GM12878 (cell line): ENCODE data around the gene FAM184B. TPM values are rescaled to one million over a fixed set of nuclear protein-coding genes. Genes with fewer than 3 reads are reported as not detected.

Experiments
- ATAC-seq: fragments of 200-7000 bp; cut with Tn5 transposase; 3 replicates; pipeline ENCODE4 v1.9.1; 2020; ENCODE audit warnings: mild to moderate bottlenecking, moderate library complexity
- BruUV-seq: library from RNA; stranded (reverse); fragments of 400-500 nt; replicated peaks from 2 replicates; lab custom pipeline; 2021; lab: Mats Ljungman, UMichigan
- CTCF ChIA-PET: fragments of 300-600 bp; sonication (Branson Sonifier 250); formaldehyde crosslinking; extraction: SDS; loops from one replicate; lab custom pipeline; 2021; ENCODE audit warnings: inconsistent platforms; lab: Yijun Ruan, JAX
- POLR2A ChIA-PET: fragments of 350-600 bp; formaldehyde crosslinking; extraction: SDS; loops from one replicate; lab custom pipeline; 2021; ENCODE audit warnings: inconsistent platforms; lab: Charles Lee
- RAD21 ChIA-PET: fragments of 300-600 bp; sonication (Branson Sonifier 250); formaldehyde crosslinking; loops from one replicate; lab custom pipeline; 2023; ENCODE audit warnings: antibody characterized with exemption; ENCODE audit not compliant: unreplicated experiment; lab: Charles Lee
- SMC1A ChIA-PET: fragments of 300-600 bp; sonication (Branson Sonifier 250); formaldehyde crosslinking; loops from one replicate; lab custom pipeline; 2023; ENCODE audit not compliant: unreplicated experiment, uncharacterized antibody; lab: Charles Lee
- DNase-seq: peaks from one replicate; pipeline ENCODE4 v3.0.0-alpha.2; 2011; ENCODE audit warnings: low read depth, low spot score
- FAIRE-seq: peaks from 3 replicates; lab custom pipeline; 2011; peaks lifted over from hg19 to GRCh38; lab: Jason Lieb, UNC
- H2AFZ ChIP-seq: 2 replicates; pipeline ENCODE4 v1.6.0; 2011; ENCODE audit warnings: low read depth, low read length, control low read depth; ENCODE audit not compliant: control insufficient read depth
- H3K27ac ChIP-seq: 2 replicates; pipeline ENCODE4 v1.5.1; 2011; ENCODE audit warnings: control low read depth; ENCODE audit not compliant: control insufficient read depth, insufficient read depth
- H3K27me3 ChIP-seq, 2 experiments: replicated peaks in 1 of 2; 2 replicates each; pipeline versions ENCODE4 v1.6.0 to v1.6.1; 2011; ENCODE audit warnings: low read length in 1 of 2; ENCODE audit not compliant: control insufficient read depth in 2 of 2, insufficient read depth in 2 of 2
- H3K36me3 ChIP-seq, 2 experiments: 2 replicates each; pipeline ENCODE4 v1.5.1; 2011; ENCODE audit warnings: low read length in 1 of 2; ENCODE audit not compliant: control insufficient read depth in 2 of 2, insufficient read depth in 2 of 2
- H3K4me1 ChIP-seq: 2 replicates; pipeline ENCODE4 v1.6.1; 2011; ENCODE audit warnings: mild to moderate bottlenecking, low read length, moderate library complexity, mixed read lengths; ENCODE audit not compliant: control insufficient read depth, insufficient read depth
- H3K4me2 ChIP-seq: 2 replicates; pipeline ENCODE4 v1.6.0; 2011; ENCODE audit warnings: control low read depth; ENCODE audit not compliant: control insufficient read depth, insufficient read depth
- H3K4me3 ChIP-seq: fragments of 200-600 bp; sonication (generic); 2 replicates; pipeline ENCODE4 v1.5.1; 2016
- H3K79me2 ChIP-seq: 2 replicates; pipeline ENCODE4 v1.6.0; 2011; ENCODE audit warnings: low read length; ENCODE audit not compliant: control insufficient read depth, insufficient read depth
- H3K9ac ChIP-seq: 2 replicates; pipeline ENCODE4 v1.8.0; 2011; ENCODE audit warnings: low read length, control low read depth, mixed read lengths; ENCODE audit not compliant: control insufficient read depth, insufficient read depth
- H3K9me3 ChIP-seq: replicated peaks from 3 replicates; pipeline ENCODE4 v1.5.1; 2011; ENCODE audit warnings: mild to moderate bottlenecking, low read length; ENCODE audit not compliant: control insufficient read depth, insufficient read depth
- H4K20me1 ChIP-seq: 2 replicates; pipeline ENCODE4 v1.6.0; 2011; ENCODE audit not compliant: control insufficient read depth, insufficient read depth
- CREM ChIP-seq: IDR thresholded peaks from 2 replicates; pipeline ENCODE4 v1.6.1; 2014; ENCODE audit warnings: antibody characterized with exemption, low read depth
- DPF2 ChIP-seq: fragments of 450-650 bp; IDR thresholded peaks from 2 replicates; pipeline ENCODE4 v1.6.1; 2017; ENCODE audit warnings: mild to moderate bottlenecking
- FOS ChIP-seq: IDR thresholded peaks from 3 replicates; pipeline ENCODE4 v1.6.1; 2011; ENCODE audit warnings: borderline replicate concordance; ENCODE audit not compliant: insufficient read length; ENCODE audit errors: extremely low read depth
- KDM1A ChIP-seq: fragments of 200-600 bp; sonication (generic); IDR thresholded peaks from 2 replicates; pipeline ENCODE4 v1.6.1; 2016; ENCODE audit warnings: borderline replicate concordance
- MXI1 ChIP-seq: fragments of 150-350 bp; IDR thresholded peaks from 2 replicates; pipeline ENCODE4 v1.6.1; 2011; ENCODE audit warnings: low read depth, mild to moderate bottlenecking, inconsistent platforms, low read length, improper control_type of control experiment
- MYB ChIP-seq: fragments of 150-350 bp; IDR thresholded peaks from 2 replicates; pipeline ENCODE4 v1.6.1; 2014; ENCODE audit warnings: mild to moderate bottlenecking, low read depth, low read length, borderline replicate concordance
- MYC ChIP-seq: IDR thresholded peaks from 2 replicates; pipeline ENCODE4 v1.6.1; 2011; ENCODE audit warnings: mild to moderate bottlenecking, low read length, moderate library complexity, inconsistent platforms; ENCODE audit not compliant: insufficient read depth, insufficient replicate concordance, insufficient read length, severe bottlenecking
- NR2F1 ChIP-seq: fragments of 450-650 bp; conservative IDR thresholded peaks from 2 replicates; pipeline ENCODE4 v1.6.1; 2017; ENCODE audit warnings: mild to moderate bottlenecking
- RAD51 ChIP-seq: fragments of 450-650 bp; IDR thresholded peaks from 2 replicates; pipeline ENCODE4 v1.6.1; 2016; ENCODE audit warnings: moderate library complexity, mild to moderate bottlenecking, inconsistent platforms
- RBBP5 ChIP-seq: fragments of 200-600 bp; sonication (generic); conservative IDR thresholded peaks from 2 replicates; pipeline ENCODE4 v1.6.1; 2016
- TCF12 ChIP-seq: IDR thresholded peaks from 2 replicates; pipeline ENCODE4 v1.6.1; 2011; ENCODE audit warnings: low read depth, mild to moderate bottlenecking, low read length
- WGBS: methylation state at CpG from one replicate; pipeline ENCODE4 v1.1.6; 2016; ENCODE audit warnings: low lambda C conversion rate; ENCODE audit not compliant: insufficient replicate concordance, insufficient coverage; ENCODE audit errors: missing lambda C conversion rate; 5-methylcytosine and 5-hydroxymethylcytosine counted together
- in situ Hi-C: fragments of 300-500 bp; cut with MboI; formaldehyde crosslinking; loops from 9 replicates; pipeline ENCODE4 v1.14.3; 2018; ENCODE audit warnings: mixed read lengths
- intact Hi-C: fragments of 100-400 bp; cut with micrococcal nuclease; formaldehyde crosslinking; loops from one replicate; pipeline ENCODE4 v1.14.2; 2022; ENCODE audit not compliant: unreplicated experiment
- polyA plus RNA-seq, 11 experiments: library from polyadenylated mRNA; depleted of rRNA in 4 of 11; unstranded in 6 of 11; stranded (reverse) in 5 of 11; fragments of >200 nt; fragmentation: Nextera tagmentation in 4 of 11; fragmentation: Illumina TruSeq in 1 of 11; extraction: Ambion mirVana in 4 of 11; extraction: Trizol in 1 of 11; gene quantifications; 1 replicate in 1 of 11; 2 replicates in 10 of 11; pipeline versions ENCODE4 v1.2.1 to v1.2.3, GENCODE V29; 2011 to 2016; ENCODE audit warnings: inconsistent platforms in 2 of 11, missing spikeins in 2 of 11, low read depth in 1 of 11
- total RNA-seq, 4 experiments: library from RNA; depleted of rRNA in 3 of 4; stranded (reverse); fragments of >200 nt in 3 of 4; fragmentation: Illumina TruSeq in 1 of 4; extraction: Trizol in 1 of 4; gene quantifications; 2 replicates each; pipeline versions ENCODE4 v1.2.1 to v1.2.3, GENCODE V29; 2013 to 2021
- TF ChIP-seq, protein P1 (sequence below): fragments of 450-650 bp; IDR thresholded peaks from 2 replicates; pipeline ENCODE4 v1.6.1; 2017; ENCODE audit warnings: borderline replicate concordance
- TF ChIP-seq, protein P2 (sequence below): fragments of 450-650 bp; IDR thresholded peaks from 2 replicates; pipeline ENCODE4 v1.6.1; 2017; ENCODE audit warnings: mild to moderate bottlenecking
- TF ChIP-seq, protein P3 (sequence below): fragments of 450-650 bp; formaldehyde crosslinking; IDR thresholded peaks from 2 replicates; pipeline ENCODE4 v1.5.0; 2022; ENCODE audit warnings: mild to moderate bottlenecking, missing genetic modification characterization
- TF ChIP-seq, protein P4 (sequence below): fragments of 450-650 bp; IDR thresholded peaks from 2 replicates; pipeline ENCODE4 v1.6.1; 2017; ENCODE audit warnings: mild to moderate bottlenecking, moderate library complexity

The FAM184B gene
- total and polyA plus RNA-seq, 10 of the 15 experiments (the other 5 are each of a cell fraction or from before 2014, with no cell fraction given): under 0.01 TPM; not detected in 9

DNA sequence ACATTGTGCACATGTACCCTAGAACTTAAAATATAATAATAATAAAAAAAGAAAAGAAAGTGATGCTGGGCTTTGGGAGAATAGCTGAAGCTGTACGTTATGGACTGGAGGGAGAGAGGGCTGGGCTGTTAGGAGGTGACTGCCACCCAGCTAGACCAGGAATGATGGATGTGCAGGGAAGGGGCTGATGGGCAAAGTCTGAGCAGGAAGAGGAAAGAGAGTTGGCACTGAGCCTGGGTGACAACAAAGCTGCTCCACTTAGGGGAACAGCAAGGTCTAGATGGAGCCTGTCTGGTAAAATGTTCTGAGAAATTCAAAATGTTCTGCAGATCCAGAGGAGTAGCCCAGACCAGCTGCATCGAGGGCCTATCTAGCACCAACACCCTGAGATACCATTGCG is 134.7 kb downstream of the FAM184B start:
- ChIA-PET CTCF (interaction anchor here (0.8 kb wide), 1 partner anchor 11 kb away, joined by 3 read pairs; no protein-coding TSS in a partner anchor), SMC1A (interaction anchor here (1.2 kb wide), 1 partner anchor 98 kb away, joined by 3 read pairs; no protein-coding TSS in a partner anchor), RAD21 (no interaction called here), POLR2A (no interaction called here)
- WGBS: 64% methylated on average over 3 of the region's 3 CpGs
- in situ Hi-C loops: no loop called here
- H3K4me3 ChIP-seq: no peak overlapping the region
- FAIRE-seq (no peak), DNase-seq (no peak), ATAC-seq (no peak)
- no peak overlapping the region for H3K9ac ChIP-seq
- no peak overlapping the region for H3K27ac ChIP-seq
- no peak overlapping the region for H2AFZ ChIP-seq
- no peaks in the 10 kb centered on the region for H4K20me1 ChIP-seq
- H3K4me1 ChIP-seq: no peaks in the 10 kb centered on the region
- H3K36me3 ChIP-seq: no peaks in the 10 kb centered on the region
- intact Hi-C loops: no loop called here
- H3K4me2 ChIP-seq: no peak overlapping the region
- H3K79me2 ChIP-seq: no peaks in the 10 kb centered on the region
- H3K27me3 ChIP-seq: no peaks in the 10 kb centered on the region
- H3K9me3 ChIP-seq: no peaks in the 10 kb centered on the region; the same call in 2 of the 3 replicates
- no TSS peak for BruUV-seq
- TF ChIP-seq, protein P1, sequence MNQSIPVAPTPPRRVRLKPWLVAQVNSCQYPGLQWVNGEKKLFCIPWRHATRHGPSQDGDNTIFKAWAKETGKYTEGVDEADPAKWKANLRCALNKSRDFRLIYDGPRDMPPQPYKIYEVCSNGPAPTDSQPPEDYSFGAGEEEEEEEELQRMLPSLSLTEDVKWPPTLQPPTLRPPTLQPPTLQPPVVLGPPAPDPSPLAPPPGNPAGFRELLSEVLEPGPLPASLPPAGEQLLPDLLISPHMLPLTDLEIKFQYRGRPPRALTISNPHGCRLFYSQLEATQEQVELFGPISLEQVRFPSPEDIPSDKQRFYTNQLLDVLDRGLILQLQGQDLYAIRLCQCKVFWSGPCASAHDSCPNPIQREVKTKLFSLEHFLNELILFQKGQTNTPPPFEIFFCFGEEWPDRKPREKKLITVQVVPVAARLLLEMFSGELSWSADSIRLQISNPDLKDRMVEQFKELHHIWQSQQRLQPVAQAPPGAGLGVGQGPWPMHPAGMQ: no peak
- TF ChIP-seq RAD51: no peak
- TF ChIP-seq FOS: no peak
- no peak for TF ChIP-seq MYB
- TF ChIP-seq KDM1A: no peak
- TF ChIP-seq, protein P2, sequence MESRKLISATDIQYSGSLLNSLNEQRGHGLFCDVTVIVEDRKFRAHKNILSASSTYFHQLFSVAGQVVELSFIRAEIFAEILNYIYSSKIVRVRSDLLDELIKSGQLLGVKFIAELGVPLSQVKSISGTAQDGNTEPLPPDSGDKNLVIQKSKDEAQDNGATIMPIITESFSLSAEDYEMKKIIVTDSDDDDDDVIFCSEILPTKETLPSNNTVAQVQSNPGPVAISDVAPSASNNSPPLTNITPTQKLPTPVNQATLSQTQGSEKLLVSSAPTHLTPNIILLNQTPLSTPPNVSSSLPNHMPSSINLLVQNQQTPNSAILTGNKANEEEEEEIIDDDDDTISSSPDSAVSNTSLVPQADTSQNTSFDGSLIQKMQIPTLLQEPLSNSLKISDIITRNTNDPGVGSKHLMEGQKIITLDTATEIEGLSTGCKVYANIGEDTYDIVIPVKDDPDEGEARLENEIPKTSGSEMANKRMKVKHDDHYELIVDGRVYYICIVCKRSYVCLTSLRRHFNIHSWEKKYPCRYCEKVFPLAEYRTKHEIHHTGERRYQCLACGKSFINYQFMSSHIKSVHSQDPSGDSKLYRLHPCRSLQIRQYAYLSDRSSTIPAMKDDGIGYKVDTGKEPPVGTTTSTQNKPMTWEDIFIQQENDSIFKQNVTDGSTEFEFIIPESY: no peak
- TF ChIP-seq, protein P3, sequence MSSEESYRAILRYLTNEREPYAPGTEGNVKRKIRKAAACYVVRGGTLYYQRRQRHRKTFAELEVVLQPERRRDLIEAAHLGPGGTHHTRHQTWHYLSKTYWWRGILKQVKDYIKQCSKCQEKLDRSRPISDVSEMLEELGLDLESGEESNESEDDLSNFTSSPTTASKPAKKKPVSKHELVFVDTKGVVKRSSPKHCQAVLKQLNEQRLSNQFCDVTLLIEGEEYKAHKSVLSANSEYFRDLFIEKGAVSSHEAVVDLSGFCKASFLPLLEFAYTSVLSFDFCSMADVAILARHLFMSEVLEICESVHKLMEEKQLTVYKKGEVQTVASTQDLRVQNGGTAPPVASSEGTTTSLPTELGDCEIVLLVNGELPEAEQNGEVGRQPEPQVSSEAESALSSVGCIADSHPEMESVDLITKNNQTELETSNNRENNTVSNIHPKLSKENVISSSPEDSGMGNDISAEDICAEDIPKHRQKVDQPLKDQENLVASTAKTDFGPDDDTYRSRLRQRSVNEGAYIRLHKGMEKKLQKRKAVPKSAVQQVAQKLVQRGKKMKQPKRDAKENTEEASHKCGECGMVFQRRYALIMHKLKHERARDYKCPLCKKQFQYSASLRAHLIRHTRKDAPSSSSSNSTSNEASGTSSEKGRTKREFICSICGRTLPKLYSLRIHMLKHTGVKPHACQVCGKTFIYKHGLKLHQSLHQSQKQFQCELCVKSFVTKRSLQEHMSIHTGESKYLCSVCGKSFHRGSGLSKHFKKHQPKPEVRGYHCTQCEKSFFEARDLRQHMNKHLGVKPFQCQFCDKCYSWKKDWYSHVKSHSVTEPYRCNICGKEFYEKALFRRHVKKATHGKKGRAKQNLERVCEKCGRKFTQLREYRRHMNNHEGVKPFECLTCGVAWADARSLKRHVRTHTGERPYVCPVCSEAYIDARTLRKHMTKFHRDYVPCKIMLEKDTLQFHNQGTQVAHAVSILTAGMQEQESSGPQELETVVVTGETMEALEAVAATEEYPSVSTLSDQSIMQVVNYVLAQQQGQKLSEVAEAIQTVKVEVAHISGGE (CRISPR knock-in tag): no peak
- TF ChIP-seq TCF12: no peak
- TF ChIP-seq, protein P4, sequence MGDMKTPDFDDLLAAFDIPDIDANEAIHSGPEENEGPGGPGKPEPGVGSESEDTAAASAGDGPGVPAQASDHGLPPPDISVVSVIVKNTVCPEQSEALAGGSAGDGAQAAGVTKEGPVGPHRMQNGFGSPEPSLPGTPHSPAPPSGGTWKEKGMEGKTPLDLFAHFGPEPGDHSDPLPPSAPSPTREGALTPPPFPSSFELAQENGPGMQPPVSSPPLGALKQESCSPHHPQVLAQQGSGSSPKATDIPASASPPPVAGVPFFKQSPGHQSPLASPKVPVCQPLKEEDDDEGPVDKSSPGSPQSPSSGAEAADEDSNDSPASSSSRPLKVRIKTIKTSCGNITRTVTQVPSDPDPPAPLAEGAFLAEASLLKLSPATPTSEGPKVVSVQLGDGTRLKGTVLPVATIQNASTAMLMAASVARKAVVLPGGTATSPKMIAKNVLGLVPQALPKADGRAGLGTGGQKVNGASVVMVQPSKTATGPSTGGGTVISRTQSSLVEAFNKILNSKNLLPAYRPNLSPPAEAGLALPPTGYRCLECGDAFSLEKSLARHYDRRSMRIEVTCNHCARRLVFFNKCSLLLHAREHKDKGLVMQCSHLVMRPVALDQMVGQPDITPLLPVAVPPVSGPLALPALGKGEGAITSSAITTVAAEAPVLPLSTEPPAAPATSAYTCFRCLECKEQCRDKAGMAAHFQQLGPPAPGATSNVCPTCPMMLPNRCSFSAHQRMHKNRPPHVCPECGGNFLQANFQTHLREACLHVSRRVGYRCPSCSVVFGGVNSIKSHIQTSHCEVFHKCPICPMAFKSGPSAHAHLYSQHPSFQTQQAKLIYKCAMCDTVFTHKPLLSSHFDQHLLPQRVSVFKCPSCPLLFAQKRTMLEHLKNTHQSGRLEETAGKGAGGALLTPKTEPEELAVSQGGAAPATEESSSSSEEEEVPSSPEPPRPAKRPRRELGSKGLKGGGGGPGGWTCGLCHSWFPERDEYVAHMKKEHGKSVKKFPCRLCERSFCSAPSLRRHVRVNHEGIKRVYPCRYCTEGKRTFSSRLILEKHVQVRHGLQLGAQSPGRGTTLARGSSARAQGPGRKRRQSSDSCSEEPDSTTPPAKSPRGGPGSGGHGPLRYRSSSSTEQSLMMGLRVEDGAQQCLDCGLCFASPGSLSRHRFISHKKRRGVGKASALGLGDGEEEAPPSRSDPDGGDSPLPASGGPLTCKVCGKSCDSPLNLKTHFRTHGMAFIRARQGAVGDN: no peak
- no peak for TF ChIP-seq MYC
- TF ChIP-seq NR2F1: no peak
- no peak for TF ChIP-seq DPF2
- no peak for TF ChIP-seq CREM
- TF ChIP-seq MXI1: no peak
- no peak for TF ChIP-seq RBBP5
